T-helper 2 cell treated with Interferon-gamma antibody and Interleukin-4, amounts not matched to agents 100 ng/mL and 5 ng/mL, for 36 hours (primary cell): ENCODE results near the gene PDE6G. TPM values are rescaled to one million over a fixed set of nuclear protein-coding genes. Genes with fewer than 3 reads are reported as not detected.

Source experiments
- intact Hi-C: fragments of 100-400 bp; cut with micrococcal nuclease; formaldehyde crosslinking; loops from one replicate; pipeline ENCODE4 v1.15.1; 2023
- total RNA-seq: library from RNA; stranded (reverse); gene quantifications from 2 replicates; pipeline ENCODE4 v1.2.3, GENCODE V29; 2022

The PDE6G gene
- total RNA-seq, 1 donor from 2014 or later: 27.9 TPM

DNA sequence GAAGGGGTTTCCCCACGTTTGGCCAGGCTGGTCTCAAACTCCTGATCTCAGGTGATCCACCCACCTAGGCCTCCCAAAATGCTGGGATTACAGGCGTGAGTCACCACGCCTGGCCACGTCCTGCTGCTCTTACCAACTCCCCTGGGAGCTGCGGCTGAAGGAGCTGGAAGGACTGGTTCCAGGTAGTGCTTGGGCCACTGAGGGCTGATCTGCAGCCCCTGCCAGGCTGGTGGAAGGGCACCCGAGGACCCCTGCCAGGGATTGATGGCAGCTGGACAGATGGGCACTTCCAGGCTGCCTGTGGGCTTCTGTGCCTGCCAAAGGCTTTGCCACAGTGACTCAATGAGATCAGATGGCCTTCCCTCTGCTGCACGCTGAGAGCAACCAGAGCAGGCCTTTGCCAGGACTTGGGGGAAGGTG lies 7.7 kb upstream of the PDE6G start:
- intact Hi-C loops: no loop called here

GRCh38 chr17:81662002-81662401 lies 5.7 kb upstream of the PDE6G start:
- intact Hi-C loops: no loop called here

GRCh38 chr17:81660441-81660840 lies 4.1 kb upstream of the PDE6G start:
- intact Hi-C loops: no loop called here

DNA sequence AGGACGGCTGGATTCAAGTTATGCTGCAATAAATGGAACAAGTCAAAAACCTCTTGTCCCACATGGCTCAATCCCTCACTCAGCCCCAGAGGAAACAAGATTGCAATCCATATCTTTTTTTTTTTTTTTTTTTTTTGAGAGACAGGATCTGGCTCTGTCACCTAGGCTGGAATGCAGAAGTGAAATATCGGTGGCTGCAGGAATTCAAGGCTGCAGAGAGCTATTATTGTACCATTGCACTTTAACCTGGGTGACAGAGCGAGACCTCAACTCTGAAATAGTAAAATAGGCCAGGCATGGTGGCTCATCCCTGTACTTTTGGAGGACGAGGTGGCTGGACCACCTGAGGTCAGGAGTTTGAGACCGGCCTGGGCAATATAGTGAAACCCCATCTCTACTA lies 2.7 kb upstream of the PDE6G start:
- intact Hi-C loops: no loop called here

DNA sequence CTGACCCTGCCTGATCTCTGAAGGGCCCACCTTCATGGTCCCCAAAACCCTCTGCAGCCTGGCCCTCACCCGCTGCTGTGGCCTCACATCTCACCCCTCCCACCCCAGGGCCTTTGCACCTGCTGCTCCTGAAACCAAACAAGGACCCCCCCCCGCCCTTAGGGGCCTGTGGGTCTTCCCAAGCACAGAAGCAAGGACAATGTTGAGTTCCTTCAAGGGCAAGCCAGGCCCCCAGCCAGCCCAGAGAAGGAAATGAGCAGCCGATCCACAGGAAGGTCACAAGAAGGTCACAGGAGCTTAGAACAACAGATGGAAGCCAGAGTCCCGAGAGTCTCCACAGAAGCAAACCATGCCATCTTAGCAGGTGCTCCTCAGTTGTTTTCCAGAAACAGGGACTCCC lies 493 bp upstream of the PDE6G start:
- intact Hi-C loops: no loop called here

- intact Hi-C loops: no loop called here
Measured at GRCh38 chr17:81655378-81656117, 794 bp downstream of the PDE6G start.

DNA sequence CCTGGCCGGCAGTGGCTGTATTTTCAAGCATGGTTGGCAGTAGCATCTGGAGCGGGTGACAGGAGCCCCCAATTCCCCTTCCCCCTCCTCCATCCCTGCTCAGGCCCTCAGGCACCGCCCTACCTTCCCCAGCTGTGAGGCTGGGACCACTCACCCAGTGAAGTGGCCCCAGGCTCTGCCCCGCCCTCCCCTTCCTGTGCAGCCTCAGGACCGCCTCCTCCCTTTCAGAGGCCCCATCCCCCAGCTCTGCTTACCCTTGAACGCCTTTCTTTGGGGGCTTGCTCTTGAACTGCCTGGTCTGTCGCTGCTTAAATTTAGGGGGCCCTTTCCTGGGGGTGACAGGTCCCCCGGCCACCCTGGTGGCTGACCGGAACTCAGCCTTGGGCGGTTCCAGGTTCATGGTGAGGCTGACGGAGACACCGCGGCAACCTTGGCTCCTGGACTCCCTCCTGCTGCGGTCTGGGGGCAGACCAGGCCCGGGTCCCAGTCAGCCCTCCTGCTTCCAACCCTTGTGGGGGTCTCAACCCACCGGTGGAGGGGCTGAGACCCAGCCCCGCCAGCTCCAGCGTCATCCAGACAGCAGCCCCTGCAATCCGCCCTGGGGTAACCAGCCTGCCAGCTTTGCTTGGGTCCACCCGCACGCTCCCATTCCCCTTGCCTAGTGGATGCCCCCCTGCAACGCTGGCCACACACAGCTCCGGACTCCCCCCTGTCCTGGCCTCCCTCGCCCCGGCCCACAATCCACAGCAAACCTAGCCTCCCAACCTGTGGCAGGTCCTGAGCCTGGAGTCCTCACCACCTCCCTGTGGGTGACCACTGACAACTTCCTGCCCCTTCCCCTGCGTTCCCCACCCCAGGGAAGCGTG lies 3.2 kb downstream of the PDE6G start:
- intact Hi-C loops: no loop called here

- intact Hi-C loops: no loop called here
Measured at GRCh38 chr17:81651692-81652091, 4.7 kb downstream of the PDE6G start.

- intact Hi-C loops: no loop called here
Measured at GRCh38 chr17:81650951-81651350, 5.4 kb downstream of the PDE6G start.

- intact Hi-C loops: no loop called here
Measured at GRCh38 chr17:81648707-81649085, 7.6 kb downstream of the PDE6G start.

- intact Hi-C loops: no loop called here
Measured at GRCh38 chr17:81648013-81648706, 8.2 kb downstream of the PDE6G start.

- intact Hi-C loops: no loop called here
Measured at GRCh38 chr17:81647640-81648012, 8.7 kb downstream of the PDE6G start.

DNA sequence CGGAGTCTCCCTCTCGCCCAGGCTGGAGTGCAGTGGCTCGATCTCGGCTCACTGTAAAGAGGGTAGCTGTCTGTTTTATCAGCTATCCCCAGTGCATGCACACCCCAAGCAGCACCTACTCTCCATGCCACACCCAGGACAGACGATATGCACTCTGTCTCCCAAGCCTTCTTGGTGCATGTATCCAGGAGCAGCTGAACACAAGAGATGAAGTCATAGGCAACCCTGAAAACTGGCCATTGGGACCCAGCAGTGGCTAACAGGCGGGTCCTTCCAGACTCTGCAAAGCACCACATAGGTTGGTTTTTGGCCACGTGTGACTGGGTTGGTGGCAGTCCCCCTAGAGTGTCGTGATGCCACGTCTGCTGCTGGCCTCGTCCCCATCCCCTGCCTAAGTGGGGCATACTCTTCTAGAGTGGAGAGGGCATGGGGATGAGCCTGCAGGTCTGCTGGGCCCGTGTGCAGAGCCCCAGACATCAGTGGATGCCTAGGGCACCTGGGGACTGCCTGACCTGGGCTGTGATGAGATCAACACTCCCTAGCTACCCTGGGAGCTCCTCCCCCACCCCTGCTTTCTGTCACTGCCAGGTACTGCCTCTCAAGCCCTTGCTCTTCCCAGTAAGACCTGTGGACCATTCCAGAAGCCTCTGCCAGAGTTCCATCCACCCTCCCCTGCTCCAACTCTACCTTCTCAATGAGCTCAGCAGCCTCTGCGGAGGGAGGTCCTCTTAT lies 9.3 kb downstream of the PDE6G start:
- intact Hi-C loops: no loop called here

GRCh38 chr17:81644976-81645952 lies 11.1 kb downstream of the PDE6G start:
- intact Hi-C loops: no loop called here

- intact Hi-C loops: no loop called here
Measured at GRCh38 chr17:81644496-81644895, 11.8 kb downstream of the PDE6G start.

DNA sequence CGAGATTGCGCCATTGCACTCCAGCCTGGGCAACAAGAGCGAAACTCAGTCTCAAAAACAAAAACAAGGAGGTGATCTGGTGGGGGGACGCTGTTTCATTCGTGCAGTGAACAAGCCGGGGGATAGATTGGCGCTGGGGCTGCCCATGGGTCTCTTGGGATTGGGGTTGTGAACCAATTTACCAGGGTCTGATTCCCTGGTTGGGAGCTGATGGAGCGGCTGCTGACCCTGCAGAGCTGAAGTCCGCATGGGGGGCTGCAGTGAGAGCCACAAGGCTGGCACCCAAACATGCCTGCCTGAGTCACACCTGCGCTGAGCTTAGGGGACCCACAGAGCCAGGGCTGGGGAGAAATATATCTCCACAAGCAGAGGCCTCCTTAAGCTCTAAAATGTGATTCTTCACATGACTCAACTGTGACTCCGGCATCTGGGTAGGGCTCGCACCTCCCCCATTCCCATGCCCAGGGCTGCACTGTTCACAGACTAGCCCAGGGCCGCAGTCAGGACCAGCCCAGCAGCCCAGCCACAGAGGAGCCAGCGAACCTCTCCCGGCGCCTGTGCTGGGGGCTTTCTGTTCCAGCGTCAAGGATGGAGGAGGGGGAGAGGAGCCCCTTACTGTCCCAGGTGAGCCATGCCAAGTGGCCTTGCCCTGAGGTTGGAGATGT lies 14.4 kb downstream of the PDE6G start:
- intact Hi-C loops: no loop called here

DNA sequence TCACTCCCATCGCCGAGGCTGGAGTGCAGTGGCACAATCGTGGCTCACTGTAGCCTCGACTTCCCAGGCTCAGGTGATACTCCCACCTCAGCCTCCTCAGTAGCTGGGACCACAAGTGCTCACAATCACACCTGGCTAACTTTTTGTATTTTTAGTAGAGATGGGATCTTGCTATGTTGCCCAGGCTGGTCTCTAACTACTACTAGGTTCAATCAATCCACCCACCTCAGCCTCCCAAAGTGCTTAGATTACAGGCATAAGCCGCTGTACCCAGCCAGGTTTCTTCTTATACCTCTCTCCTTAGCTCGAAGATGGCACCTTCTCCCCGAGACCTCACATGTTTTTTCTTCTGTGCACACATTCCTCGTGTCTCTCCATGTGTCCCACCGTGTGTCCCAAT lies 16.3 kb downstream of the PDE6G start:
- intact Hi-C loops: no loop called here

GRCh38 chr17:81638683-81639082 lies 17.7 kb downstream of the PDE6G start:
- intact Hi-C loops: no loop called here

DNA sequence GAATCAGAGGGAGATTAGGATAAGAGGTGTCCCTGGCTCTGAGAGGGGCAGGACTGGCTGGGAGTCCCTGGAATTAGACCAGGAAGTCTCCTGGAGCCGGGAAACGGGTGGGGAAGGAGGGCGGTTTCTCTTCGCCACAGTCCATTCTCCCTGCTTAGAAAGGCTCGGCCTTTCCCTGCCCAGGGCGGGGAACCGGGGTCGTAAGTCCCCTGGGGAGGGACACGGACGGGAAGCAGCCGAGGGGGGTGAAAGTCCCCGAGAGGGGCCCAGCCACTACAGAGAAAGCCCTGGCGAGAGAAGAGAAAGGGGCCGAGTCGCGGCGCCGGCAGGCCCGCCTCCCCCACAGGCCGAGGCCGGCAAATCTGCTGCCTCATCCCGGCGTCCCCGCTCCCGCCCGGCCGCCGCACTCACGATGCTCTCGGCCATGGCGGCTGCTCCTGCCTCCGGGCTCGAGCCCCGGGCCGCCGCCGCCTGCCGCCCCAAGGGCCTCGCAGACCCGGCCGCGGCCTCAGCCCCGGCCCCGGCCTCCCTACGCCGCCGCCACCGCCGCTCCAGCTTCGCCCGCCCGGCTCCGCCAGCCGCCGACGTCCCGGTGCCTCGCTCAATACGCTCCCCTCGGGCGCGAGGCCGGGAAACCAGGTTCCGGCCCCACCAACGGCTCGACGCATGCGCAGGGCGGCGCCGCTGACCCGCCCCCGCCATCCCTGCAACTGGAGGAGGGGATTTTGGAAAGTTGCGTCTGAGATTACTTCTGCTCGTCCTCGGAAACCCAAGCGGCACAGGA lies 19.6 kb downstream of the PDE6G start, which contains the start of the genes NPLOC4 and TSPAN10:
Gene NPLOC4 (minus strand): TSS at position 608 of the 784 bp plus-strand sequence. CDS start 182 bp downstream, at position 426.
Gene TSPAN10 (plus strand): TSS at position 692 of the 784 bp plus-strand sequence. CDS start 5,217 bp downstream, outside the sequence.
- intact Hi-C loops: loop anchor here (2.0 kb wide), 1 partner anchor 30 kb away; the partner anchor contains the start of genes CCDC137 and OXLD1
